ENCODE measurements around the gene RPS6KA2. TPM values are rescaled to one million over a fixed set of nuclear protein-coding genes. Genes with fewer than 3 reads are reported as not detected.

RPS6KA2 gene
- total RNA-seq, 4 donors from 2014 or later, result 43.9 to 161 (median 82.7) TPM

GRCh38 chr6:166394036-166394892, 232.8 kb downstream of the RPS6KA2 start:
- no peak for TF ChIP-seq CTCF (IDR thresholded peaks at IDR 0.05; ENCODE audit: low read depth)

- no peak for TF ChIP-seq CTCF (IDR thresholded peaks at IDR 0.05; ENCODE audit: low read depth)
Measured at GRCh38 chr6:166393535-166393823, 233.6 kb downstream of the RPS6KA2 start.

- TF ChIP-seq CTCF (IDR thresholded peaks at IDR 0.05; ENCODE audit: low read depth), result no peak
Measured at GRCh38 chr6:166389119-166389518, 237.9 kb downstream of the RPS6KA2 start.

GRCh38 chr6:166388290-166389004, 238.6 kb downstream of the RPS6KA2 start:
- TF ChIP-seq CTCF (IDR thresholded peaks at IDR 0.05; ENCODE audit: low read depth), result no peak

GRCh38 chr6:166387642-166388289, 239.3 kb downstream of the RPS6KA2 start:
- no peak for TF ChIP-seq CTCF (IDR thresholded peaks at IDR 0.05; ENCODE audit: low read depth)

GRCh38 chr6:166386111-166386510, 240.9 kb downstream of the RPS6KA2 start:
- no peak for TF ChIP-seq CTCF (IDR thresholded peaks at IDR 0.05; ENCODE audit: low read depth)

Data from subcutaneous adipose tissue (tissue), 4 donors.